ENCODE results near the gene CAPN14. TPM values are rescaled to one million over a fixed set of nuclear protein-coding genes. Genes with fewer than 3 reads are reported as not detected.
A peak's percentile ranks its signal among the peaks of the same experiment; 100 is the strongest.

CAPN14 gene
- total RNA-seq, 1 donor, result 0.09 TPM

- H3K4me3 ChIP-seq (ENCODE audit: low read depth, low read length), result no peak overlapping the region
- DNase-seq (ENCODE audit: low read depth), result no peak
- peak; percentile 3 for TF ChIP-seq CTCF (IDR thresholded peaks at IDR 0.05; ENCODE audit: insufficient read depth, low read length)
These were observed 65.8 kb downstream of the CAPN14 start for GRCh38 chr2:31151501-31151900.

GRCh38 chr2:31150120-31150670 lies 67.1 kb downstream of the CAPN14 start:
- no peak overlapping the region for H3K4me3 ChIP-seq (ENCODE audit: low read depth, low read length)
- no peak for DNase-seq (ENCODE audit: low read depth)
- TF ChIP-seq CTCF (IDR thresholded peaks at IDR 0.05; ENCODE audit: insufficient read depth, low read length), result no peak

GRCh38 chr2:31148514-31148913 lies 68.8 kb downstream of the CAPN14 start:
- TF ChIP-seq CTCF (IDR thresholded peaks at IDR 0.05; ENCODE audit: insufficient read depth, low read length), result no peak
- no peak for DNase-seq (ENCODE audit: low read depth)
- H3K4me3 ChIP-seq (ENCODE audit: low read depth, low read length), result no peak overlapping the region

GRCh38 chr2:31147645-31148044 lies 69.7 kb downstream of the CAPN14 start:
- no peak for TF ChIP-seq CTCF (IDR thresholded peaks at IDR 0.05; ENCODE audit: insufficient read depth, low read length)
- DNase-seq (ENCODE audit: low read depth), result no peak

GRCh38 chr2:31142110-31142509 lies 75.2 kb downstream of the CAPN14 start:
- TF ChIP-seq CTCF (IDR thresholded peaks at IDR 0.05; ENCODE audit: insufficient read depth, low read length), result no peak

More at GRCh38 chr2:31147645-31148044, 69.7 kb downstream of the CAPN14 start:
- H3K4me3 ChIP-seq (ENCODE audit: low read depth, low read length), result no peak overlapping the region

GRCh38 chr2:31141443-31142085 lies 75.8 kb downstream of the CAPN14 start:
- DNase-seq (ENCODE audit: low read depth), result no peak
- TF ChIP-seq CTCF (IDR thresholded peaks at IDR 0.05; ENCODE audit: insufficient read depth, low read length), result no peak
- no peak overlapping the region for H3K4me3 ChIP-seq (ENCODE audit: low read depth, low read length)

More at GRCh38 chr2:31142110-31142509, 75.2 kb downstream of the CAPN14 start:
- H3K4me3 ChIP-seq (ENCODE audit: low read depth, low read length), result no peak overlapping the region
- no peak for DNase-seq (ENCODE audit: low read depth)

Data from fibroblast of the aortic adventitia (primary cell).